HG03378 (cell line): ENCODE results near the gene C3AR1.
"Not testable (repeated sequence)": the region's sequence is repeated elsewhere in the genome, so short reads cannot be mapped to it uniquely, and the experiment has no call there.

Experiments used
- ATAC-seq: cut with Tn5 transposase; IDR thresholded peaks from one replicate; pipeline ENCODE4 v1.9.1; 2021; ENCODE audit warnings: mild to moderate bottlenecking, moderate library complexity; ENCODE audit not compliant: unreplicated experiment

Gene C3AR1

DNA sequence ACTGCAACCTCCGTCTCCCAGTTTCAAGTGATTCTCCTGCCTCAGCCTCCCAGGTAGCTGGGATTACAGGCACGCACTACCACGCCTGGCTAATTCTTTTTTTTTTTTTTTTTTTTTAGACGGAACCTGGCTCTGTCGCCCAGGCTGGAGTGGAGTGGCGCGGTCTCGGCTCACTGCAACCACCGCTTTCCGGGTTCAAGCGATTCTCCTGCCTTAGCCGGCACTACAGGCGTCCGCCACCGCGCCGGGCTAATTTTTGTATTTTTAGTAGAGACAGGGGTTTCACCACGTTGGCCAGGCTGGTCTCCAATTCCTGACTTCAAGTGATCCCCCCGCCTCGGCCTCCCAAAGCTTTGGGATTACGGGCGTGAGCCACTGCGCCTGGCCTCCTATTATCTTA is 35.1 kb downstream of the C3AR1 start:
- ATAC-seq = not testable (repeated sequence)

GRCh38 chr12:8030189-8030588 is 36.0 kb downstream of the C3AR1 start:
- ATAC-seq = no peak

DNA sequence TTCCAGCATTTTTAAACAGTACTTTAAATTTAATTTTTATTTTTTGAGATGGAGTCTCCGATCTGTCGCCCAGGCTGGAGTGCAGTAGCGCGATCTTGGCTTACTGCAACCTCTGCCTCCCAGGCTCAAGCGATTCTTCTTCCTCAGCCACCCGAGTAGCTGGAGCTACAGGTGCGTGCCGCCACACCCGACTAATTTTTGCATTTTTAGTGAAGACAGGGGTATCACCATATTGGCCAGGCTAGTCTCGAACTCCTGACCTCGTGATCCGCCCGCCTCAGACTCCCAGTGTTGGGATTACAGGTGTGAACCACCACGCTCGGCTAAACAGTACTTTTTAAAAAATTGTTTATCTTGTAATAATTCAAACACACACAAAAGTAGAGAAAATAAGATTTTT is 37.9 kb downstream of the C3AR1 start:
- ATAC-seq = no peak

DNA sequence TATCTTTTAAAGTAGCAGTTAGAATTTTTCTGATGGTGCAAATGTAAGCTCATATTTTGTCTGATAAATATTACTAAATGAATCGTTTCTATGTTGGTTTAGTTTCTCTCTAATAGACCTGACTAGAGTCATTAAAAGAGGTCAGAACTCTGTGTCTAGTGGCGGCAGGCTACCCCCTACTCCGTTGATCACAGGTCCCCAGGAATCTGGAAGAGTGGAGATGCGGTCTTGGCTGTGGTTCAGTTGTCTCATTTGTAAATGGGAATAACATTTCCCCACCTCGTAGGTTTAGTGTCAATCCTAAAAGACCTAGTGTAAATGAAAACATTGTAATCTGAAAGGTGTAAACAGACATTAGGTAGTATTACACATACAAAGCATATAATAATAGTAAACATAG is 38.3 kb downstream of the C3AR1 start:
- ATAC-seq = no peak

DNA sequence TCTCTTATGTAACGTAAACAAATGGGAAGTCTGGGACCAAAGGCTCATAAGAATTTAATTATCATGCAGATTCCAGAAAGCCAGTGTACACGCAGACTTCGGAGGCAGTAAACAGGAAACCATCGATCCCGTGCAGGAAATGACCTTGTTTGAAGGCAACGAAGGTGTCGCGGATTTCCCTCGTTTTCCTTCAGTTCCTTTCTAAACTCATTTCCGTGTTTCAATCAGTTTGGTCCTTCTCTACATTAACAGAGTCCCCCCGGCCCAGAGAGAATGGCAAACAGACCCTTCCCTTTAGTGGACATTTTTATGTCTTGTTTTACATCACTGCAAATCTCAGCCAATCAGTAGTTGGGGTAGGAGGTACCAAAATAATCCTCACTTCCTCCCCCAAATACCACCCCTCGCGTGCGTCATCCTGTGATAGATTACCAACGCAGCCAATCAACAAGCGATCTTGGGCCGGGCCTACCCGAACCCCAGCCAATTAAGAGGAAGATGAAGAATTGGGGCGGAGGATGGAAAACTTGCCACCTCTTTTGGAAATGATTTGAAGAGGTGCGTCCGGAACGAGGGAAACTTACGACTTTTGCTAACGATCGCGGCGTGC is 39.8 kb downstream of the C3AR1 start:
- ATAC-seq = peak; percentile 93

DNA sequence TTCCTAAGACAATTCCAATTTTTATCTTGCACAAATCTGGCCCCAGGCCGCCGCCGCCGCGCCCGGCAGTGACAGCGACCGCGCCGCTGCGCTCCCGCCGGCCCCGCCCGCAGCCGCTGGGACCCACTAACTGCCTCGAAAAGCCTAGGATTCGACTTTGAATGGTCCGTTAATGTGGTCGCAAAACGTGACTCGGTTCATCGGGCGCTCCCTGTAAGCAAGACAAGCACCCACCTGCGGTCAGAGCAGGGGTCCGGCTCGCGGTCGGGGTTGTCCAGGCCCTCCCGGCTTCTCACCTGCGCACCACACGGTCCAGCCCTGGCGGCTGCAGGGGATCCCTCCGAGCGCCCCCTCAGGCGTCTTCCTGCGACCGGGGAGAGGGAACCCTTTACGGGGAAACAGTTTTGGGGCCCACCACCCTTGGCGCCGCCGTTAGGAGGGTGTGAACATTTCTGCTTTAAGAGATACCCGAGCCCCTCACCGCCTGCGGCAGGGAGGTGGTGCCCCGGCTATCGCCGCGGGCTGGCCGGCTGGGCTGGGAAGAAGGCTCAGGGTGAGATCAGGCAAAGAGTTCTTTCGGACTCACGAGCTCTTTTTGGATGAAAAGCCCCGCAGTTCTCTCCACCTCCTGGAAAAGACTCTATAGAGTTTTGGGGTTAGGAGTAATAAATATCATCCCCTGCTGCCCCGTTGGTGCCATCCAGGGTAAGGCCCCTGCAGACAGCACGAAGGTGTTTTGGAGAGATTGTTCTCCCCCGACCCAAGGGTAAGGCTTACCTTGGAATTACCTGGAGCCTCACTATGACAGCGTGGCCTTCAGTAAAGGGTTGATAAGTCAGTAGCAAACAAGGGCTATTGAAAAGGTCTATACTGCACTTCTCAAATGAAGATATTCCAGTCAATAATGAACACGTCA is 47.2 kb downstream of the C3AR1 start:
- ATAC-seq = no peak

GRCh38 chr12:8018213-8018612 is 47.9 kb downstream of the C3AR1 start:
- not testable (repeated sequence) for ATAC-seq

DNA sequence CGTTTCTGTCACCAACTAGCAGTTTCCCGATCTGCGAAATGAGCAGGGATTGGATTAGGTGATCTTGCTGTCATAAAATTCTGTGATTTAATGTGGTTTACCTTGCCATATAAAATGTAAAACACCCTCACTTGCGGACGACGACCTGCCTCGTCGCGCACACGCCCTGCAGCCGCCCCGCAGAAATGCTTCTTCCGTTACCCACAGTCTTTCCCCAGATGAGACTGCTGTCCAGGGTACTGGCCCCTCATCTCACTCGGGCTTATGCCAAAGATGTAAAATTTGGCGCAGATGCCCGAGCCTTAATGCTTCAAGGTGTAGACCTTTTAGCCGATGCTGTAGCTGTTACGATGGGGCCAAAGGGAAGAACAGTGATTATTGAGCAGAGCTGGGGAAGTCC is 51.3 kb downstream of the C3AR1 start:
- ATAC-seq = no peak

DNA sequence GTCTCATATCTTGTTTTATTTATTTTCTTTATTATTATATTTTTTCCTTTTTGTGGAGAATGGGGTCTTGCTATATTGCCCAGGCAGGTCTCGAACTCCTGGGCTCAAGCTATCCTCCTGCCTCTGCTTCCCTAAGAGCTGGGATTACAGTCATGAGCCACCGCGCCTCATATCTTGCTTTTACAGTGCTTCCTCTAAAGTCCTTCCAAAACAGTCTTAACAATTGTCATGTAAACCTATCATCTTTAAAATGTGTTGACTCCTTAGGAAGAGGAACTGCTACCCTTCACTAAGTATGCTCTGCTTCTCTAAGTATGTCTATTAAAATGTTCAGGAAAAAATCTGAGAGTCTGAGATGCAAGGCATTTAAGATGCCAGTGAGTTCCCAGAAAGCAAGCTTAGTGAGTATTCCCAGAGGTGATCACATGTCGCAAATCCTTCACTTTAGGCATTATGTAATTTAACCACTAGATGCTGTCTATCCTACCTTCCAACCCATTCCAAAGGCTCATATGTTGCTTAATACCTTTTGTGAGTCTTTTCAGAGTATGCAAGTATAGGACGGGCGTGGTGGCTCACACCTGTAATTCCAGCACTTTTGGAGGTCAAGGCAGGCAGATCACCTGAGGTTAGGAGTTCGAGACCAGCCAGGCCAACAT is 53.4 kb downstream of the C3AR1 start:
- no peak for ATAC-seq

GRCh38 chr12:8011331-8011730 is 54.8 kb downstream of the C3AR1 start:
- no peak for ATAC-seq
